Measurements from ENCODE around the gene ZNF367. TPM values are rescaled to one million over a fixed set of nuclear protein-coding genes. Genes with fewer than 3 reads are reported as not detected.
"Not testable (repeated sequence)": the region's sequence is repeated elsewhere in the genome, so short reads cannot be mapped to it uniquely, and the experiment has no call there.

The ZNF367 gene
- total RNA-seq, 4 donors from 2014 or later = 1.9 to 7.0 (median 3.0) TPM

DNA sequence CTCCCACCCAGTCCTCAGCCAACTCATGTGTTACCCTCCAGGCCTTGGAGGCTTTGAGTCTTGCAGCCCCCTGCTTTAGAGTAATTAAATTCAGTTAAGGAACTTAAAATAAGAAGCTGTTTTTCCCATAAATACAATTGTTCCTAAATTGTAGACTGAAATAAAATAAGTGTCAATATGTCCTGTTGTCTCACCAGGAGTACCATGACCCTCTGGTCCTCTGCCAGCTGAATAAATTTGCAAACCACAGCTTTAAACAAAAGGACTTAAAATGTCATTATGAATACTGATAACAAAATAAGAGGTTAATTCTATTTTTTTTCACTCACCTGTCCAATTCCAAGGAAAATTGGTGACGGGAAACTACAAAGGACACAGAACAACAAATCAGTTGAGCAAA is 50.2 kb downstream of the ZNF367 start:
- no peak overlapping the region for H3K27ac ChIP-seq
- no peaks in the 10 kb centered on the region for H3K4me1 ChIP-seq
- DNase-seq (ENCODE audit: low spot score in 2 of 2) = no peak
- no peak overlapping the region for H3K4me3 ChIP-seq
- 98% methylated on average over 1 of the region's 1 CpG for WGBS
- TF ChIP-seq POLR2AphosphoS5 (IDR thresholded peaks at IDR 0.05) (no peak), EP300 (IDR thresholded peaks at IDR 0.05) (no peak), POLR2A (IDR thresholded peaks at IDR 0.05) (no peak), CTCF (IDR thresholded peaks at IDR 0.05) (no peak)
- no peaks in the 10 kb centered on the region for H3K27me3 ChIP-seq
- peaks cover 9% of the 10 kb centered on the region for H3K36me3 ChIP-seq
- no peaks in the 10 kb centered on the region for H3K9me3 ChIP-seq

GRCh38 chr9:96363175-96363967 is 54.8 kb downstream of the ZNF367 start:
- Histone ChIP-seq H3K4me1 (no peaks in the 10 kb centered on the region), H3K4me3 (no peak overlapping the region), H3K36me3 (peaks cover 23% of the 10 kb centered on the region), H3K27me3 (no peaks in the 10 kb centered on the region), H3K9me3 (no peaks in the 10 kb centered on the region), H3K27ac (no peak overlapping the region)
- TF ChIP-seq EP300 (IDR thresholded peaks at IDR 0.05) = no peak
- TF ChIP-seq POLR2AphosphoS5 (IDR thresholded peaks at IDR 0.05) = no peak
- TF ChIP-seq POLR2A (IDR thresholded peaks at IDR 0.05) = no peak
- TF ChIP-seq CTCF (IDR thresholded peaks at IDR 0.05) = no peak
- 92% methylated on average over 9 of the region's 9 CpGs for WGBS
- no peak for DNase-seq (ENCODE audit: low spot score in 2 of 2)

DNA sequence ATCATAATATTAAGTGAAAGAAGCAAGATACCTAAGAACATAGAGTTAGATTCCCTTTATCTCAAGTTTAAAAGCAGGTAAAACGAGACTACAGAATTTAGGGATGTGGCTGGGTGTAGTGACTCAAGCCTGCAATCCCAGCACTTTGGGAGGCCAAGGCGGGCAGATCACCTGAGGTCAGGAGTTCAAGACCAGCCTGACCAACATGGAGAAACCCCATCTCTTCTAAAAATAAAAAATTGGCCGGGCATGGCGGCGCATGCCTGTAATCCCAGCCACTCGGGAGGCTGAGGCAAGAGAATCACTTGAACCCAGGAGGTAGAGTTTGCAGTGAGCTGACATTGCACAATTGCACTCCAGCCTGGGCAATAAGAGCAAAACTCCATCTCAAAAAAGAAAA is 56.1 kb downstream of the ZNF367 start:
- H3K36me3 ChIP-seq = peaks cover 28% of the 10 kb centered on the region

DNA sequence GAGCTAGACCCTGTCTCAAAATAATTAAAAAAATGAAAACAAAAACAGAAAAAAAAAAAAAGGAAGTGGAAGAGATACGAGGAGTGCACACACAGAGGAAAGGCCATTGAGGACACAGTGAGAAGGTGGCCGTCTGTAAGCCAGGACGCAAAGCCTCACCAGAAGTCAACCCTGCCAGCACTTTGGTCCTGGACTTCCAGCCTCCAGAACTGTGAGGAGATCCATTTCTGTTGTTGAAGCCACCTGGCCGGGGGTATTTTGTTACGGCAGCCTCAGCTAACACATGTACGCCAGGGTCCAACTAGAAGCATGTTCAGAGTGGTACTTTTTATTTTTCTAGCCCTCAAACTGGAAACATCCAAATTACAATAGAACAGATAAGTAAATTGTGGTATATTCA is 56.5 kb downstream of the ZNF367 start:
- peaks cover 30% of the 10 kb centered on the region for H3K36me3 ChIP-seq

More for the DNA sequence above, 56.1 kb downstream of the ZNF367 start:
- not testable (repeated sequence) for H3K4me1 ChIP-seq; H3K9me3 ChIP-seq; H3K27me3 ChIP-seq; DNase-seq (ENCODE audit: low spot score in 2 of 2); H3K4me3 ChIP-seq; H3K27ac ChIP-seq
- WGBS = 98% methylated on average over 6 of the region's 6 CpGs

DNA sequence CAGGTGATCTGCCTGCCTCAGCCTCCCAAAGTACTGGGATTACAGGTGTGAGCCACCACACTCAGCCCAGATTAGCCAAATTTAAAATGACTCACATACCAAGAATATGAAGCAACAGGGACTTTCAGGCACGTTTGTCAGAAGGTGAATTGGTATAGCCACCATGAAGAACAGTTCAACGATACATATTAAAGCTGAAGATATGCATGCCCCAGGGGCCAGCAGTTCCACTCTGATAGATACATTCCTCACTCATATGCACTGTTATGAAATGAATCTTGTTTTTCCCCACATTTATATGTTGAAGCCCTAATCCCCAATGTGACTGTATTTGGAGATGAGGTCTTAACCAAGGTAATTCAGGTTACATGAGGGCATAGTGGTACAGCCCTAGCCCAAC is 57.2 kb downstream of the ZNF367 start:
- no peaks in the 10 kb centered on the region for H3K4me1 ChIP-seq
- no peaks in the 10 kb centered on the region for H3K27me3 ChIP-seq
- TF ChIP-seq EP300 (IDR thresholded peaks at IDR 0.05) (no peak), POLR2AphosphoS5 (IDR thresholded peaks at IDR 0.05) (no peak), POLR2A (IDR thresholded peaks at IDR 0.05) (no peak), CTCF (IDR thresholded peaks at IDR 0.05) (no peak)
- H3K36me3 ChIP-seq = peaks cover 33% of the 10 kb centered on the region
- WGBS = 78% methylated on average over 2 of the region's 2 CpGs
- H3K4me3 ChIP-seq = no peak overlapping the region
- H3K9me3 ChIP-seq = no peaks in the 10 kb centered on the region
- H3K27ac ChIP-seq = no peak overlapping the region
- no peak for DNase-seq (ENCODE audit: low spot score in 2 of 2)

More for the DNA sequence above, 56.5 kb downstream of the ZNF367 start:
- no peaks in the 10 kb centered on the region for H3K9me3 ChIP-seq
- no peak overlapping the region for H3K4me3 ChIP-seq
- H3K27me3 ChIP-seq = no peaks in the 10 kb centered on the region
- no peaks in the 10 kb centered on the region for H3K4me1 ChIP-seq
- TF ChIP-seq POLR2AphosphoS5 (IDR thresholded peaks at IDR 0.05) = no peak
- TF ChIP-seq CTCF (IDR thresholded peaks at IDR 0.05) = no peak
- no peak for TF ChIP-seq POLR2A (IDR thresholded peaks at IDR 0.05)
- no peak for TF ChIP-seq EP300 (IDR thresholded peaks at IDR 0.05)
- no peak for DNase-seq (ENCODE audit: low spot score in 2 of 2)
- WGBS = 91% methylated on average over 6 of the region's 6 CpGs
- H3K27ac ChIP-seq = no peak overlapping the region

- DNase-seq (ENCODE audit: low spot score in 2 of 2); H3K27me3 ChIP-seq; H3K9me3 ChIP-seq; H3K4me3 ChIP-seq; H3K4me1 ChIP-seq; H3K27ac ChIP-seq: not testable (repeated sequence)
- peaks cover 38% of the 10 kb centered on the region for H3K36me3 ChIP-seq
- WGBS = 97% methylated on average over 6 of the region's 6 CpGs
These were observed 57.6 kb downstream of the ZNF367 start for GRCh38 chr9:96360523-96360922.

All from suprapubic skin (tissue), 4 donors.